GM12878 (cell line): ENCODE results near the gene PHACTR3. TPM values are rescaled to one million over a fixed set of nuclear protein-coding genes. Genes with fewer than 3 reads are reported as not detected.

Source experiments
- ATAC-seq: fragments of 200-7000 bp; cut with Tn5 transposase; 3 replicates; pipeline ENCODE4 v1.9.1; 2020; ENCODE audit warnings: mild to moderate bottlenecking, moderate library complexity
- BruUV-seq: library from RNA; stranded (reverse); fragments of 400-500 nt; replicated peaks from 2 replicates; lab custom pipeline; 2021; lab: Mats Ljungman, UMichigan
- CTCF ChIA-PET: fragments of 300-600 bp; sonication (Branson Sonifier 250); formaldehyde crosslinking; extraction: SDS; loops from one replicate; lab custom pipeline; 2021; ENCODE audit warnings: inconsistent platforms; lab: Yijun Ruan, JAX
- POLR2A ChIA-PET: fragments of 350-600 bp; formaldehyde crosslinking; extraction: SDS; loops from one replicate; lab custom pipeline; 2021; ENCODE audit warnings: inconsistent platforms; lab: Charles Lee
- RAD21 ChIA-PET: fragments of 300-600 bp; sonication (Branson Sonifier 250); formaldehyde crosslinking; loops from one replicate; lab custom pipeline; 2023; ENCODE audit warnings: antibody characterized with exemption; ENCODE audit not compliant: unreplicated experiment; lab: Charles Lee
- SMC1A ChIA-PET: fragments of 300-600 bp; sonication (Branson Sonifier 250); formaldehyde crosslinking; loops from one replicate; lab custom pipeline; 2023; ENCODE audit not compliant: unreplicated experiment, uncharacterized antibody; lab: Charles Lee
- DNase-seq: peaks from one replicate; pipeline ENCODE4 v3.0.0-alpha.2; 2011; ENCODE audit warnings: low read depth, low spot score
- FAIRE-seq: peaks from 3 replicates; lab custom pipeline; 2011; peaks lifted over from hg19 to GRCh38; lab: Jason Lieb, UNC
- H2AFZ ChIP-seq: 2 replicates; pipeline ENCODE4 v1.6.0; 2011; ENCODE audit warnings: low read depth, low read length, control low read depth; ENCODE audit not compliant: control insufficient read depth
- H3K27ac ChIP-seq: 2 replicates; pipeline ENCODE4 v1.5.1; 2011; ENCODE audit warnings: control low read depth; ENCODE audit not compliant: control insufficient read depth, insufficient read depth
- H3K27me3 ChIP-seq, 2 experiments: replicated peaks in 1 of 2; 2 replicates each; pipeline versions ENCODE4 v1.6.0 to v1.6.1; 2011; ENCODE audit warnings: low read length in 1 of 2; ENCODE audit not compliant: control insufficient read depth in 2 of 2, insufficient read depth in 2 of 2
- H3K36me3 ChIP-seq, 2 experiments: 2 replicates each; pipeline ENCODE4 v1.5.1; 2011; ENCODE audit warnings: low read length in 1 of 2; ENCODE audit not compliant: control insufficient read depth in 2 of 2, insufficient read depth in 2 of 2
- H3K4me1 ChIP-seq: 2 replicates; pipeline ENCODE4 v1.6.1; 2011; ENCODE audit warnings: mild to moderate bottlenecking, low read length, moderate library complexity, mixed read lengths; ENCODE audit not compliant: control insufficient read depth, insufficient read depth
- H3K4me2 ChIP-seq: 2 replicates; pipeline ENCODE4 v1.6.0; 2011; ENCODE audit warnings: control low read depth; ENCODE audit not compliant: control insufficient read depth, insufficient read depth
- H3K4me3 ChIP-seq: fragments of 200-600 bp; sonication (generic); 2 replicates; pipeline ENCODE4 v1.5.1; 2016
- H3K79me2 ChIP-seq: 2 replicates; pipeline ENCODE4 v1.6.0; 2011; ENCODE audit warnings: low read length; ENCODE audit not compliant: control insufficient read depth, insufficient read depth
- H3K9ac ChIP-seq: 2 replicates; pipeline ENCODE4 v1.8.0; 2011; ENCODE audit warnings: low read length, control low read depth, mixed read lengths; ENCODE audit not compliant: control insufficient read depth, insufficient read depth
- H3K9me3 ChIP-seq: replicated peaks from 3 replicates; pipeline ENCODE4 v1.5.1; 2011; ENCODE audit warnings: mild to moderate bottlenecking, low read length; ENCODE audit not compliant: control insufficient read depth, insufficient read depth
- H4K20me1 ChIP-seq: 2 replicates; pipeline ENCODE4 v1.6.0; 2011; ENCODE audit not compliant: control insufficient read depth, insufficient read depth
- BHLHE40 ChIP-seq, 2 experiments: fragments of 450-650 bp in 1 of 2; IDR thresholded peaks; 2 replicates each; pipeline ENCODE4 v1.6.1; 2011 to 2017; ENCODE audit warnings: low read depth in 2 of 2, borderline replicate concordance in 1 of 2, improper control_type of control experiment in 1 of 2, low read length in 1 of 2, mild to moderate bottlenecking in 1 of 2
- CEBPB ChIP-seq, 2 experiments: fragments of 150-350 bp in 1 of 2; IDR thresholded peaks; 2 replicates each; pipeline ENCODE4 v1.6.1; 2012 to 2014; ENCODE audit warnings: low read depth in 2 of 2, low read length in 2 of 2, borderline replicate concordance in 1 of 2, inconsistent platforms in 1 of 2
- CHD2 ChIP-seq: IDR thresholded peaks from 2 replicates; pipeline ENCODE4 v1.6.1; 2011; ENCODE audit warnings: low read depth, low read length, improper control_type of control experiment, borderline replicate concordance
- DPF2 ChIP-seq: fragments of 450-650 bp; IDR thresholded peaks from 2 replicates; pipeline ENCODE4 v1.6.1; 2017; ENCODE audit warnings: mild to moderate bottlenecking
- EED ChIP-seq: sonication (generic); IDR thresholded peaks from 2 replicates; pipeline ENCODE4 v1.6.1; 2016; ENCODE audit warnings: antibody characterized with exemption, low read depth
- EZH2 ChIP-seq: IDR thresholded peaks from 2 replicates; pipeline ENCODE4 v1.6.1; 2012; ENCODE audit warnings: low read depth, mild to moderate bottlenecking, control low read depth, inconsistent platforms, low read length, borderline replicate concordance; ENCODE audit not compliant: control insufficient read depth
- FOS ChIP-seq: IDR thresholded peaks from 3 replicates; pipeline ENCODE4 v1.6.1; 2011; ENCODE audit warnings: borderline replicate concordance; ENCODE audit not compliant: insufficient read length; ENCODE audit errors: extremely low read depth
- HDGF ChIP-seq: fragments of 450-650 bp; IDR thresholded peaks from 2 replicates; pipeline ENCODE4 v1.6.1; 2016; ENCODE audit warnings: antibody characterized with exemption
- KLF5 ChIP-seq: fragments of 450-650 bp; IDR thresholded peaks from 2 replicates; pipeline ENCODE4 v1.6.1; 2014; ENCODE audit warnings: mild to moderate bottlenecking; ENCODE audit not compliant: partially characterized antibody
- MYC ChIP-seq: IDR thresholded peaks from 2 replicates; pipeline ENCODE4 v1.6.1; 2011; ENCODE audit warnings: mild to moderate bottlenecking, low read length, moderate library complexity, inconsistent platforms; ENCODE audit not compliant: insufficient read depth, insufficient replicate concordance, insufficient read length, severe bottlenecking
- NR2C2 ChIP-seq: IDR thresholded peaks from 2 replicates; pipeline ENCODE4 v1.6.1; 2011; ENCODE audit warnings: borderline replicate concordance, low read depth; ENCODE audit not compliant: control insufficient read depth, insufficient read length
- PAX5 ChIP-seq: IDR thresholded peaks from 2 replicates; pipeline ENCODE4 v1.6.1; 2011; ENCODE audit warnings: low read depth, low read length, borderline replicate concordance
- PML ChIP-seq: IDR thresholded peaks from 2 replicates; pipeline ENCODE4 v1.6.1; 2012; ENCODE audit warnings: low read length, inconsistent platforms
- RELA ChIP-seq: fragments of 450-650 bp; IDR thresholded peaks from 2 replicates; pipeline ENCODE4 v1.8.0; 2014; ENCODE audit warnings: borderline replicate concordance; ENCODE audit not compliant: partially characterized antibody
- REST ChIP-seq: IDR thresholded peaks from 2 replicates; pipeline ENCODE4 v1.6.1; 2012; ENCODE audit warnings: mild to moderate bottlenecking, low read depth, low read length
- TCF3 ChIP-seq: IDR thresholded peaks from 2 replicates; pipeline ENCODE4 v1.6.1; 2012; ENCODE audit warnings: low read depth, mild to moderate bottlenecking, low read length, borderline replicate concordance; ENCODE audit not compliant: insufficient read depth
- ZNF384 ChIP-seq: IDR thresholded peaks from 2 replicates; pipeline ENCODE4 v1.6.1; 2012; ENCODE audit warnings: low read depth, mild to moderate bottlenecking, low read length, improper control_type of control experiment, borderline replicate concordance
- ZSCAN29 ChIP-seq: fragments of 450-650 bp; IDR thresholded peaks from 2 replicates; pipeline ENCODE4 v1.6.1; 2017; ENCODE audit warnings: mild to moderate bottlenecking, moderate library complexity
- WGBS: methylation state at CpG from one replicate; pipeline ENCODE4 v1.1.6; 2016; ENCODE audit warnings: low lambda C conversion rate; ENCODE audit not compliant: insufficient replicate concordance, insufficient coverage; ENCODE audit errors: missing lambda C conversion rate; 5-methylcytosine and 5-hydroxymethylcytosine counted together
- in situ Hi-C: fragments of 300-500 bp; cut with MboI; formaldehyde crosslinking; loops from 9 replicates; pipeline ENCODE4 v1.14.3; 2018; ENCODE audit warnings: mixed read lengths
- intact Hi-C: fragments of 100-400 bp; cut with micrococcal nuclease; formaldehyde crosslinking; loops from one replicate; pipeline ENCODE4 v1.14.2; 2022; ENCODE audit not compliant: unreplicated experiment
- polyA plus RNA-seq, 11 experiments: library from polyadenylated mRNA; depleted of rRNA in 4 of 11; unstranded in 6 of 11; stranded (reverse) in 5 of 11; fragments of >200 nt; fragmentation: Nextera tagmentation in 4 of 11; fragmentation: Illumina TruSeq in 1 of 11; extraction: Ambion mirVana in 4 of 11; extraction: Trizol in 1 of 11; gene quantifications; 1 replicate in 1 of 11; 2 replicates in 10 of 11; pipeline versions ENCODE4 v1.2.1 to v1.2.3, GENCODE V29; 2011 to 2016; ENCODE audit warnings: inconsistent platforms in 2 of 11, missing spikeins in 2 of 11, low read depth in 1 of 11
- total RNA-seq, 4 experiments: library from RNA; depleted of rRNA in 3 of 4; stranded (reverse); fragments of >200 nt in 3 of 4; fragmentation: Illumina TruSeq in 1 of 4; extraction: Trizol in 1 of 4; gene quantifications; 2 replicates each; pipeline versions ENCODE4 v1.2.1 to v1.2.3, GENCODE V29; 2013 to 2021
- TF ChIP-seq, protein P1 (sequence below): fragments of 150-350 bp; IDR thresholded peaks from 2 replicates; pipeline ENCODE4 v1.6.1; 2014; ENCODE audit warnings: mild to moderate bottlenecking, low read depth, low read length

The PHACTR3 gene
- total and polyA plus RNA-seq, 10 of the 15 experiments (the other 5 are each of a cell fraction or from before 2014, with no cell fraction given), result 0.17 to 2.7 (median 0.27) TPM; not detected in 1

- Histone ChIP-seq H3K9ac (no peak overlapping the region), H2AFZ (no peak overlapping the region), H3K4me1 (no peaks in the 10 kb centered on the region), H3K79me2 (no peaks in the 10 kb centered on the region), H4K20me1 (no peaks in the 10 kb centered on the region), H3K36me3 (no peaks in the 10 kb centered on the region), H3K4me3 (no peak overlapping the region), H3K4me2 (no peak overlapping the region), H3K27me3 (no peaks in the 10 kb centered on the region; a peak in 1 of 4 replicates), H3K27ac (no peak overlapping the region), H3K9me3 (no peaks in the 10 kb centered on the region)
- RAD21 ChIA-PET, result no interaction called here
- POLR2A ChIA-PET, result no interaction called here
- ATAC-seq, result no peak
- SMC1A ChIA-PET, result interaction anchor here (0.8 kb wide), 1 partner anchor 43 kb away, joined by 3 read pairs; no protein-coding TSS in a partner anchor
- FAIRE-seq, result no peak
- CTCF ChIA-PET, result no interaction called here
- WGBS, result 46% methylated on average over 17 of the region's 17 CpGs
- no peak for DNase-seq
- in situ Hi-C loops, result loop anchor here (25.0 kb wide), 1 partner anchor 1246 kb away; no protein-coding TSS in a partner anchor
- no TSS peak for BruUV-seq
- intact Hi-C loops, result no loop called here
- no peak for TF ChIP-seq TCF3
- no peak for TF ChIP-seq EZH2
- no peak for TF ChIP-seq EED
- TF ChIP-seq CHD2, result no peak
- TF ChIP-seq REST, result no peak
- TF ChIP-seq, protein P1, sequence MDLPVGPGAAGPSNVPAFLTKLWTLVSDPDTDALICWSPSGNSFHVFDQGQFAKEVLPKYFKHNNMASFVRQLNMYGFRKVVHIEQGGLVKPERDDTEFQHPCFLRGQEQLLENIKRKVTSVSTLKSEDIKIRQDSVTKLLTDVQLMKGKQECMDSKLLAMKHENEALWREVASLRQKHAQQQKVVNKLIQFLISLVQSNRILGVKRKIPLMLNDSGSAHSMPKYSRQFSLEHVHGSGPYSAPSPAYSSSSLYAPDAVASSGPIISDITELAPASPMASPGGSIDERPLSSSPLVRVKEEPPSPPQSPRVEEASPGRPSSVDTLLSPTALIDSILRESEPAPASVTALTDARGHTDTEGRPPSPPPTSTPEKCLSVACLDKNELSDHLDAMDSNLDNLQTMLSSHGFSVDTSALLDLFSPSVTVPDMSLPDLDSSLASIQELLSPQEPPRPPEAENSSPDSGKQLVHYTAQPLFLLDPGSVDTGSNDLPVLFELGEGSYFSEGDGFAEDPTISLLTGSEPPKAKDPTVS, result no peak
- no peak for TF ChIP-seq PML
- TF ChIP-seq CEBPB (IDR thresholded peaks at IDR 0.05; ENCODE audit: borderline replicate concordance in 1 of 2, low read depth in 2 of 2, low read length in 2 of 2), result no peak
- TF ChIP-seq MYC, result no peak
- TF ChIP-seq KLF5, result no peak
- no peak for TF ChIP-seq FOS
- TF ChIP-seq DPF2, result no peak
- no peak for TF ChIP-seq RELA
- no peak for TF ChIP-seq ZNF384
- TF ChIP-seq PAX5, result no peak
- no peak for TF ChIP-seq HDGF
- no peak for TF ChIP-seq BHLHE40 (IDR thresholded peaks at IDR 0.05; ENCODE audit: borderline replicate concordance in 1 of 2, low read depth in 2 of 2, low read length in 1 of 2)
- TF ChIP-seq ZSCAN29, result no peak
- TF ChIP-seq NR2C2, result no peak
Observed at GRCh38 chr20:59807909-59808728, 203.8 kb downstream of the PHACTR3 start.
